ENCODE measurements around the gene DAAM2. TPM values are rescaled to one million over a fixed set of nuclear protein-coding genes. Genes with fewer than 3 reads are reported as not detected.

DAAM2 gene
- total RNA-seq, 6 donors from 2014 or later, result 21.0 to 81.7 (median 31.9) TPM

GRCh38 chr6:39840781-39841180 lies 48.6 kb downstream of the DAAM2 start:
- no peaks in the 10 kb centered on the region for H3K9me3 ChIP-seq
- DNase-seq, result no peak
- peak in 1 of 2 donors; percentile 9 for ATAC-seq (ENCODE audit: low FRiP score in 2 of 2)
- peaks cover 6 to 18% (median 8%) of the 10 kb centered on the region in 4 donors for H3K4me1 ChIP-seq
- TF ChIP-seq POLR2AphosphoS5 (IDR thresholded peaks at IDR 0.05) (no peak), POLR2A (IDR thresholded peaks at IDR 0.05) (no peak), EP300 (IDR thresholded peaks at IDR 0.05) (no peak), CTCF (IDR thresholded peaks at IDR 0.05) (no peak)
- H3K4me3 ChIP-seq, result no peak overlapping the region
- peak overlapping the region in 3 of 4 donors; percentile 53 to 79 (median 78) for H3K27ac ChIP-seq
- H3K27me3 ChIP-seq, result no peaks in the 10 kb centered on the region
- 45% methylated on average over 1 to 2 of the region's 6 CpGs for WGBS, 2 donors
- no peaks in the 10 kb centered on the region for H3K36me3 ChIP-seq

GRCh38 chr6:39841291-39841690 lies 49.1 kb downstream of the DAAM2 start:
- no peaks in the 10 kb centered on the region for H3K27me3 ChIP-seq
- WGBS, 2 donors, result 22 to 23% methylated on average over 2 to 3 of the region's 3 CpGs
- H3K36me3 ChIP-seq, result no peaks in the 10 kb centered on the region
- TF ChIP-seq EP300 (IDR thresholded peaks at IDR 0.05), result peak in 1 of 4 donors; percentile 11
- no peak for TF ChIP-seq POLR2A (IDR thresholded peaks at IDR 0.05)
- TF ChIP-seq POLR2AphosphoS5 (IDR thresholded peaks at IDR 0.05), result no peak
- DNase-seq (peak in 1 of 2 donors; percentile 65), ATAC-seq (ENCODE audit: low FRiP score in 2 of 2) (peak; percentile 31 to 77)
- peak overlapping the region; percentile 53 to 79 (median 69) for H3K27ac ChIP-seq
- H3K4me1 ChIP-seq, result peaks cover 6 to 18% (median 8%) of the 10 kb centered on the region in 4 donors
- no peak overlapping the region for H3K4me3 ChIP-seq
- H3K9me3 ChIP-seq, result no peaks in the 10 kb centered on the region

GRCh38 chr6:39841923-39842322 lies 49.7 kb downstream of the DAAM2 start:
- H3K4me3 ChIP-seq, result no peak overlapping the region
- DNase-seq (peak in 1 of 2 donors; percentile 82), ATAC-seq (ENCODE audit: low FRiP score in 2 of 2) (peak; percentile 43 to 88)
- TF ChIP-seq EP300 (IDR thresholded peaks at IDR 0.05), result peak in 1 of 4 donors; percentile 54
- TF ChIP-seq POLR2AphosphoS5 (IDR thresholded peaks at IDR 0.05), result peak; percentile 6 to 7
- TF ChIP-seq POLR2A (IDR thresholded peaks at IDR 0.05), result no peak
- H3K4me1 ChIP-seq, result peaks cover 6 to 22% (median 11%) of the 10 kb centered on the region in 4 donors
- H3K36me3 ChIP-seq, result no peaks in the 10 kb centered on the region
- H3K9me3 ChIP-seq, result no peaks in the 10 kb centered on the region
- no peaks in the 10 kb centered on the region for H3K27me3 ChIP-seq
- H3K27ac ChIP-seq, result peak overlapping the region; percentile 53 to 79 (median 70)
- 63 to 85% methylated on average over 4 of the region's 4 CpGs for WGBS, 2 donors

DNA sequence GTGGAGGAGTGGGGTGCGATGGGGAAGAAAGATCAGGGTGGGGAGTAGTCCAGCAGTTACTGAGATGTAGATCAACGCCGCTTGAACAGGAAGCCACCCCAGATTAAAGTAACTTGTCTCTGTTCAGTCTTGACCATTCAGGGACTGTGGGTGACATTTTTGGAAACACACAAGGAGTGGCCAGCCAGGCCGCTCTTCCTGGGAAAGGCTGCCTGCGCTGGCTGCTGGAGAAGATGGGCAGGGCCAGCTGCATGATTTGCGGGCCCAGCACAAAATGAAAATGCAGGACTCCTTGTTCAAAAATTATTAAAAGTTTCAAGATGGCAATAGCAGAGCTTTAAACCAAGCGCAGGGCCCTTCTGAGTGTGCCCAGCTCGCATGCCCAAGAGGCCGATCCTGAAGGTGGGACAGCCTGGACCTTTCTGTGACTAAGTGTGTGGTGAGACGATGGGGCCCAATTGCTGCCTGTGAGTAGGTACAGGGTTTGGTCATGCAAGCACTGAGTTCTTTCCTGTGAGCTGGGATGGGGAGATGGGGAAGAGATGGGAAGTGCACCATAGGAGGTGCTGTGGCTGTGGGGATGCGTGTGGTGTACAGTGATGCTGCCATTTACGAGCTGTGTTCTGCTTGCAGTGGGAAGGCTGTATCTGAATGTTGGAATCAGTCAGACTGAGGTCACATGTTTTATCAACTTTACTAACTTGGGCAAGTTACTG lies 51.3 kb downstream of the DAAM2 start:
- peak overlapping the region in 2 of 4 donors; percentile 12 to 30 for H3K27ac ChIP-seq
- no peak for ATAC-seq (ENCODE audit: low FRiP score in 2 of 2)

GRCh38 chr6:39844866-39845265 lies 52.7 kb downstream of the DAAM2 start:
- Histone ChIP-seq H3K27ac (no peak overlapping the region), H3K9me3 (no peaks in the 10 kb centered on the region), H3K36me3 (no peaks in the 10 kb centered on the region), H3K27me3 (no peaks in the 10 kb centered on the region), H3K4me3 (no peak overlapping the region), H3K4me1 (peaks cover 6 to 32% (median 15%) of the 10 kb centered on the region in 4 donors)
- TF ChIP-seq POLR2A (IDR thresholded peaks at IDR 0.05), result no peak
- no peak for TF ChIP-seq EP300 (IDR thresholded peaks at IDR 0.05)
- no peak for TF ChIP-seq CTCF (IDR thresholded peaks at IDR 0.05)
- TF ChIP-seq POLR2AphosphoS5 (IDR thresholded peaks at IDR 0.05), result no peak
- no peak for DNase-seq
- ATAC-seq (ENCODE audit: low FRiP score in 2 of 2), result no peak
- 95 to 100% methylated on average over 1 of the region's 1 CpG for WGBS, 2 donors

More for the DNA sequence above, 51.3 kb downstream of the DAAM2 start:
- H3K9me3 ChIP-seq, result no peaks in the 10 kb centered on the region
- no peaks in the 10 kb centered on the region for H3K27me3 ChIP-seq
- DNase-seq, result no peak
- WGBS, 2 donors, result 80 to 85% methylated on average over 12 of the region's 12 CpGs
- TF ChIP-seq POLR2A (IDR thresholded peaks at IDR 0.05), result no peak
- TF ChIP-seq CTCF (IDR thresholded peaks at IDR 0.05), result no peak
- TF ChIP-seq POLR2AphosphoS5 (IDR thresholded peaks at IDR 0.05), result no peak
- TF ChIP-seq EP300 (IDR thresholded peaks at IDR 0.05), result no peak
- no peak overlapping the region for H3K4me3 ChIP-seq
- H3K4me1 ChIP-seq, result peaks cover 6 to 29% (median 15%) of the 10 kb centered on the region in 4 donors
- no peaks in the 10 kb centered on the region for H3K36me3 ChIP-seq
